ENCODE results near the gene GDI1. TPM values are rescaled to one million over a fixed set of nuclear protein-coding genes. Genes with fewer than 3 reads are reported as not detected.

Gene GDI1
- total and polyA plus RNA-seq, 7 donors: 50.9 to 101 (median 75.2) TPM

DNA sequence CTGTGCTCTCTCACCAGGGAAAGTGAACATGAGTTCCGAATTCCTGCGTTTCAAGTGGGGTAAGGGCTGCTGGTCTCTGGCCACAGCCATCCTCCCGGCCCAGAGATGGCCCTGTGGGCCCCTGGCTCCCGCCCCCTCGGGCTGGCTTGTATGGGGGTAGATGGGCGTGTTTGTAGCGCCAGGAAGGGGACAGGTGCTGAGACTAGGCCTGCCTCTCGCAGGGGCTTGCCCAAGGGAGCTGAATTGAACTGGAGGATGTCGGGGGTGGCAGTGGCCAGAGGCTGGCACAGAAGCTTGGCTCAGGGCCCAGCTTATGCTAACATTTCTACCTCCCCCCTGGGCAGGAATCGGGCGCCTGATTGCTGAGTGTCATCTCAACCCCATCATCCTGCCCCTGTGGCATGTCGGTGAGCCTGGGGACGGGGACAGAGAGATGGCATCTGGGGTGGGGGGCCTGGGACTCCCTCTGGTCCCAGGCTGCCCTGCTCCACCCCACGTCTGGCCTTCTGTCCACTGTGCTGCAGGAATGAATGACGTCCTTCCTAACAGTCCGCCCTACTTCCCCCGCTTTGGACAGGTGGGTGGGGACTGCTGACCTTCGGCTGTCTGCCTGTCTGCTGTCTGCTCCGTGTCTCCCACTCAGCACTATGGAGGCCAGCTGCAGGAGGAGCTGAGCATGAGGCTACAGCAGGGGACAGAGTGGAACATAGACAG is 17.1 kb upstream of the GDI1 start:
- no peaks in the 10 kb centered on the region for H3K36me3 ChIP-seq
- no peaks in the 10 kb centered on the region for H3K27me3 ChIP-seq
- no peak for DNase-seq
- H3K27ac ChIP-seq: peak overlapping the region in 1 of 4 donors; percentile 27
- H3K4me3 ChIP-seq: no peak overlapping the region
- WGBS, 2 donors: 86 to 90% methylated on average over 19 of the region's 19 CpGs
- H3K4me1 ChIP-seq: no peaks in the 10 kb centered on the region
- TF ChIP-seq POLR2AphosphoS5 (IDR thresholded peaks at IDR 0.05) (no peak), EP300 (IDR thresholded peaks at IDR 0.05) (no peak), POLR2A (IDR thresholded peaks at IDR 0.05) (no peak)
- TF ChIP-seq, protein P1, sequence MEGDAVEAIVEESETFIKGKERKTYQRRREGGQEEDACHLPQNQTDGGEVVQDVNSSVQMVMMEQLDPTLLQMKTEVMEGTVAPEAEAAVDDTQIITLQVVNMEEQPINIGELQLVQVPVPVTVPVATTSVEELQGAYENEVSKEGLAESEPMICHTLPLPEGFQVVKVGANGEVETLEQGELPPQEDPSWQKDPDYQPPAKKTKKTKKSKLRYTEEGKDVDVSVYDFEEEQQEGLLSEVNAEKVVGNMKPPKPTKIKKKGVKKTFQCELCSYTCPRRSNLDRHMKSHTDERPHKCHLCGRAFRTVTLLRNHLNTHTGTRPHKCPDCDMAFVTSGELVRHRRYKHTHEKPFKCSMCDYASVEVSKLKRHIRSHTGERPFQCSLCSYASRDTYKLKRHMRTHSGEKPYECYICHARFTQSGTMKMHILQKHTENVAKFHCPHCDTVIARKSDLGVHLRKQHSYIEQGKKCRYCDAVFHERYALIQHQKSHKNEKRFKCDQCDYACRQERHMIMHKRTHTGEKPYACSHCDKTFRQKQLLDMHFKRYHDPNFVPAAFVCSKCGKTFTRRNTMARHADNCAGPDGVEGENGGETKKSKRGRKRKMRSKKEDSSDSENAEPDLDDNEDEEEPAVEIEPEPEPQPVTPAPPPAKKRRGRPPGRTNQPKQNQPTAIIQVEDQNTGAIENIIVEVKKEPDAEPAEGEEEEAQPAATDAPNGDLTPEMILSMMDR (IDR thresholded peaks at IDR 0.05): no peak
- no peaks in the 10 kb centered on the region for H3K9me3 ChIP-seq
- intact Hi-C loops (cut with DNase I): no loop called here

DNA sequence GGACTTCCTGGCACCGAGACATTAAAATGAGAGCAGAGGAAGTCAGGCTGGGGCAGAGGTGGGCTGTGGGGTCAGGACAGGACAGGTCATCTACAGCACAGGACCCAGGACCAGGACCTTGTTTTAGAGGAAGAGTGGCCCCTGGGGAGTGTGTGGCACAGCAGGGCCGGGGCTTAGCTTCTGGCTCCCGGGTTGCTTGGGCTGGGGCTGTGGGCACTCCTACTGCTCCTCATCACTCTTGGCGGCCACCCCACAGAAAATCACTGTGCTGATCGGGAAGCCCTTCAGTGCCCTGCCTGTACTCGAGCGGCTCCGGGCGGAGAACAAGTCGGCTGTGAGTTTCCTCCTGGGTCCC is 16.6 kb upstream of the GDI1 start:
- 91 to 94% methylated on average over 10 of the region's 10 CpGs for WGBS, 2 donors
- Histone ChIP-seq H3K36me3 (no peaks in the 10 kb centered on the region), H3K4me1 (no peaks in the 10 kb centered on the region), H3K27me3 (no peaks in the 10 kb centered on the region), H3K9me3 (no peaks in the 10 kb centered on the region), H3K4me3 (no peak overlapping the region), H3K27ac (peak overlapping the region in 1 of 4 donors; percentile 27)
- no peak for TF ChIP-seq POLR2A (IDR thresholded peaks at IDR 0.05)
- TF ChIP-seq EP300 (IDR thresholded peaks at IDR 0.05): no peak
- intact Hi-C loops (cut with DNase I): no loop called here
- DNase-seq: no peak

- H3K36me3 ChIP-seq: peaks cover 0 to 7% (median 0%) of the 10 kb centered on the region in 4 donors
- peaks cover 0 to 25% (median 15%) of the 10 kb centered on the region in 4 donors for H3K4me1 ChIP-seq
- H3K9me3 ChIP-seq: no peaks in the 10 kb centered on the region
- no peak for DNase-seq
- H3K27ac ChIP-seq: peak overlapping the region in 1 of 4 donors; percentile 16
- H3K4me3 ChIP-seq: no peak overlapping the region
- no peaks in the 10 kb centered on the region for H3K27me3 ChIP-seq
- intact Hi-C loops (cut with DNase I): no loop called here
- TF ChIP-seq, protein P1 (IDR thresholded peaks at IDR 0.05): no peak
- no peak for TF ChIP-seq POLR2A (IDR thresholded peaks at IDR 0.05)
- 92 to 93% methylated on average over 13 of the region's 13 CpGs for WGBS, 2 donors
Observed at GRCh38 chrX:154426916-154427770, 9.8 kb upstream of the GDI1 start.

DNA sequence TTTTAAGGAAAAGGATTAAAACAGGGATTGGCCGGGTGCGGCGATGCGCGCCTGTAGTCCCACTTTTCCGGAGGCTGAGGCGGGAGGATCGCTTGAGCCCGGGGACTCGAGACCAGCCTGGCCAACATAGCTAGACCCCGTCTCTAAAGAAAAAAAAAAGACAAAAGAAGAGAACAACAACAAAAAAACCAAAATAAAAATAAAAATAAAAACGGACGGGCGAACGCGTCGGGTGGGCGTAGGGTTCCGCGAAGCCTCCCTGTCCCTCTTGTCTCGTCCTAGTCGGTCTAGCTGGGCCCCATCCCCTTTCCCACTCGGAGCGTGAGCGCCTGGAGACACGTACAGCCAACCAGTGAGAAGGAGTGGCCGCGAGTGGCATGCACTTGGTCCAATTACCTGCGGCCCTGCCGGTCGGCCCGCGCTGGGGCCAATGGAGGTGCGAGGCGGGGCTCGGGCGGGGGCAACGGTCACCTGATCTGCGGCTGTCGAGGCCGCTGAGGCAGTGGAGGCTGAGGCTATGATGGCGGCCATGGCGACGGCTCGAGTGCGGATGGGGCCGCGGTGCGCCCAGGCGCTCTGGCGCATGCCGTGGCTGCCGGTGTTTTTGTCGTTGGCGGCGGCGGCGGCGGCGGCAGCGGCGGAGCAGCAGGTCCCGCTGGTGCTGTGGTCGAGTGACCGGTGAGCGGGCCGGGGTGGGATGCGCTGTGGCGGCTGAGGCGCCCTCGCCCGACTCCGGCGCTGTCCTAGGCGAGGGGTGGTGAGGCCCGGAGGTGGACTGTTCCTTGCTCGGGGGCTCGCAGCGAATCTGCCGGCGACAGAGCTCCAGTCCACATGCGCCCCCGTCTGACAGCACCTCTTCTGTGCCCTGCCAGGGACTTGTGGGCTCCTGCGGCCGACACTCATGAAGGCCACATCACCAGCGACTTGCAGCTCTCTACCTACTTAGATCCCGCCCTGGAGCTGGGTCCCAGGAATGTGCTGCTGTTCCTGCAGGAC is 8.5 kb upstream of the GDI1 start, which contains the start of gene ATP6AP1:
TSS of gene ATP6AP1 (plus strand) at position 502 of the 996 bp plus-strand sequence. CDS start at position 518, 16 bp downstream.
- Histone ChIP-seq H3K4me3 (peak within 1 kb of the TSS; percentile 73 to 79 (median 74)), H3K27me3 (no peaks in the 10 kb centered on the region), H3K36me3 (peaks cover 0 to 19% (median 0%) of the 10 kb centered on the region in 4 donors), H3K4me1 (peaks cover 0 to 25% (median 15%) of the 10 kb centered on the region in 4 donors), H3K9me3 (no peaks in the 10 kb centered on the region), H3K27ac (peak within 1 kb of the TSS; percentile 80 to 87 (median 84))
- TF ChIP-seq EP300 (IDR thresholded peaks at IDR 0.05): no peak
- peak; percentile 60 to 81 (median 76) for TF ChIP-seq POLR2AphosphoS5 (IDR thresholded peaks at IDR 0.05)
- no peak for TF ChIP-seq POLR2A (IDR thresholded peaks at IDR 0.05)
- TF ChIP-seq, protein P1 (IDR thresholded peaks at IDR 0.05): no peak
- DNase-seq: peak; percentile 97
- intact Hi-C loops (cut with DNase I): no loop called here
- 6 to 9% methylated on average over 87 of the region's 87 CpGs for WGBS, 2 donors

Measured in sigmoid colon (tissue), 7 donors.